Neural crest cell (in vitro differentiated cells): ENCODE measurements around the gene AKAP13. TPM values are rescaled to one million over a fixed set of nuclear protein-coding genes. Genes with fewer than 3 reads are reported as not detected.

Experiments used
- DNase-seq: peaks from one replicate; pipeline ENCODE4 v3.0.0; 2021; ENCODE audit warnings: low read depth, mixed read lengths, low spot score
- H3K27ac Mint-ChIP-seq: one replicate; pipeline ENCODE4 v1.8.0; 2021; ENCODE audit warnings: mild to moderate bottlenecking, mixed read lengths; ENCODE audit not compliant: unreplicated experiment
- H3K27me3 Mint-ChIP-seq: 2 replicates; pipeline ENCODE4 v1.8.0; 2021; ENCODE audit warnings: low read depth, mild to moderate bottlenecking, mixed read lengths
- H3K36me3 Mint-ChIP-seq: 2 replicates; pipeline ENCODE4 v1.8.0; 2021; ENCODE audit warnings: low read depth, mild to moderate bottlenecking, mixed read lengths
- H3K4me1 Mint-ChIP-seq: 2 replicates; pipeline ENCODE4 v1.8.0; 2021; ENCODE audit warnings: mixed read lengths
- H3K4me3 Mint-ChIP-seq: one replicate; pipeline ENCODE4 v1.8.0; 2021; ENCODE audit warnings: mild to moderate bottlenecking, mixed read lengths
- H3K9me3 Mint-ChIP-seq: 2 replicates; pipeline ENCODE4 v1.8.0; 2021; ENCODE audit warnings: mixed read lengths
- CTCF ChIP-seq: fragments of 200-600 bp; sonication (generic); conservative IDR thresholded peaks from 2 replicates; pipeline ENCODE4 v1.5.0; 2021; ENCODE audit warnings: antibody characterized with exemption, mild to moderate bottlenecking
- total RNA-seq: library from RNA; stranded (reverse); gene quantifications from 2 replicates; pipeline ENCODE4 v1.2.1, GENCODE V29; 2021

Gene AKAP13
- total RNA-seq, 1 donor from 2014 or later: 81.3 TPM

- no peak overlapping the region for H3K4me3 Mint-ChIP-seq
- H3K36me3 Mint-ChIP-seq: no peaks in the 10 kb centered on the region
- peaks cover 3% of the 10 kb centered on the region for H3K4me1 Mint-ChIP-seq
- peaks cover 4% of the 10 kb centered on the region for H3K9me3 Mint-ChIP-seq
- no peak overlapping the region for H3K27ac Mint-ChIP-seq
- no peaks in the 10 kb centered on the region for H3K27me3 Mint-ChIP-seq
- TF ChIP-seq CTCF: no peak
- DNase-seq: no peak
Measured at GRCh38 chr15:85356276-85356675, 24.1 kb upstream of the AKAP13 start.

- no peak overlapping the region for H3K27ac Mint-ChIP-seq
- no peaks in the 10 kb centered on the region for H3K4me1 Mint-ChIP-seq
- no peak for TF ChIP-seq CTCF
- DNase-seq: no peak
- H3K27me3 Mint-ChIP-seq: no peaks in the 10 kb centered on the region
- no peak overlapping the region for H3K4me3 Mint-ChIP-seq
- H3K36me3 Mint-ChIP-seq: no peaks in the 10 kb centered on the region
- no peaks in the 10 kb centered on the region for H3K9me3 Mint-ChIP-seq
Measured at GRCh38 chr15:85361323-85361722, 19.1 kb upstream of the AKAP13 start.

GRCh38 chr15:85362436-85363081 lies 17.8 kb upstream of the AKAP13 start:
- Mint-ChIP-seq H3K36me3 (no peaks in the 10 kb centered on the region), H3K27ac (no peak overlapping the region), H3K4me3 (no peak overlapping the region), H3K27me3 (no peaks in the 10 kb centered on the region), H3K4me1 (no peaks in the 10 kb centered on the region), H3K9me3 (no peaks in the 10 kb centered on the region)
- TF ChIP-seq CTCF: no peak
- no peak for DNase-seq

GRCh38 chr15:85365980-85366379 lies 14.4 kb upstream of the AKAP13 start:
- no peak overlapping the region for H3K27ac Mint-ChIP-seq
- H3K36me3 Mint-ChIP-seq: no peaks in the 10 kb centered on the region
- no peak overlapping the region for H3K4me3 Mint-ChIP-seq
- no peak for TF ChIP-seq CTCF
- DNase-seq: no peak
- H3K4me1 Mint-ChIP-seq: no peaks in the 10 kb centered on the region
- no peaks in the 10 kb centered on the region for H3K27me3 Mint-ChIP-seq
- no peaks in the 10 kb centered on the region for H3K9me3 Mint-ChIP-seq

GRCh38 chr15:85367741-85368140 lies 12.7 kb upstream of the AKAP13 start:
- no peak for DNase-seq
- H3K4me1 Mint-ChIP-seq: no peaks in the 10 kb centered on the region
- no peak overlapping the region for H3K27ac Mint-ChIP-seq
- H3K4me3 Mint-ChIP-seq: no peak overlapping the region
- no peaks in the 10 kb centered on the region for H3K36me3 Mint-ChIP-seq
- no peak for TF ChIP-seq CTCF
- H3K27me3 Mint-ChIP-seq: no peaks in the 10 kb centered on the region
- no peaks in the 10 kb centered on the region for H3K9me3 Mint-ChIP-seq
